Activated naive CD4-positive, alpha-beta T cell (primary cell): Measurements from ENCODE around the gene VAC14.

Experiments
- DNase-seq, 4 experiments: peaks; one replicate each; lab custom pipeline; 2025; lab: John Stamatoyannopoulos, UW

The VAC14 gene

DNA sequence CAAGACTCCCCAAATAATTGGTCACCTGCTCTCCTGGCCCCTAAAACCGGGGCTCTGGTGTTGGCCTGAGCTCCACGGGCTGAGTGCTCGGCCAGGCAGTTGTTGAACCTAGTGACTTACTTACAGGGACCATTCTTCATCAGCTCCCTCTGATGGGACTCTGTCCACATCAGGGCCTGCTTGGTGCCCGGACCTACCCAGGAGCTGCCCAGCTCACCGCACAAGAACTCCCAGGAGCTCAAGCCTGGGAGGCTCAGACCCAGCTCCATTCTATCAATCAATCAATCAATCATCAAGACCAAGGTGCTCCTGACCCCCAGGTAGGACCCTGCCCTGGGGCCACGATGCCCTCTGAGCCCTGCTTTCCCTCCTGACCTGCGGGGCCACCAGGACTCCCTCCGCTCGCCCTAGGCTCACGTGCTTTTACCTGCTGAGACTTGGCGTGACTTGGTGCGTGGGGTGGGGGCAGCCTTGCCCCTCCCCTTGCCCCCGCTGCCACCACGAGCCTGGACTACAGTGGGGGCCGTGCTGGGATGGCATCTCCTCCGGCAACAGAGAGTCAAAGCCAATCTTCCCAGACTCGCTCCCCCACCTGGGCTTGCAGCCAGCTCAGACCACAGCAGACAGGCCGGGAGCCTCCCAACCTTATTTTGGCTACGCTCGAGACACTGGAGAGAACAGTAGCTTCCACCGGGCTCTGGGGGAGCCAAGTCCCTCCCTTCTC lies 138.9 kb downstream of the VAC14 start:
- DNase-seq: no peak

DNA sequence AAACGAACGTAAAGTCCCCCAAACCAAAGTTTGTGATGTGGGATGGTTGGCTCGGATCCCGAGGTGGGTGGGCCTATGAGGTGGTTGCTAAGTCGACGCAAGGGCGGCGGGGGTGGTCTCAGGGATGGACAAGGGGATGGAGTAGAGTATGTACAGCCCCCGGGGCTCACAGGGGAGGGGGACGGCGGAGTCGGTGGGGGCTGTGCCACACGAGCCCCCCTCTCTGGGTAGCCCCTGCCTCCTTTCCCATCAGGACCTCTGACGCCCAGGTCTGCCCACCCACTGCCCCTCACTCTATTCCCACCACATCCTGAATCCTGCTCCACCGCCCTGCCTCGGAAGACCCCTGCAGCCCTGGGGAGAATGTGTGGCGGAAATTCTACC lies 139.4 kb downstream of the VAC14 start:
- no peak for DNase-seq

DNA sequence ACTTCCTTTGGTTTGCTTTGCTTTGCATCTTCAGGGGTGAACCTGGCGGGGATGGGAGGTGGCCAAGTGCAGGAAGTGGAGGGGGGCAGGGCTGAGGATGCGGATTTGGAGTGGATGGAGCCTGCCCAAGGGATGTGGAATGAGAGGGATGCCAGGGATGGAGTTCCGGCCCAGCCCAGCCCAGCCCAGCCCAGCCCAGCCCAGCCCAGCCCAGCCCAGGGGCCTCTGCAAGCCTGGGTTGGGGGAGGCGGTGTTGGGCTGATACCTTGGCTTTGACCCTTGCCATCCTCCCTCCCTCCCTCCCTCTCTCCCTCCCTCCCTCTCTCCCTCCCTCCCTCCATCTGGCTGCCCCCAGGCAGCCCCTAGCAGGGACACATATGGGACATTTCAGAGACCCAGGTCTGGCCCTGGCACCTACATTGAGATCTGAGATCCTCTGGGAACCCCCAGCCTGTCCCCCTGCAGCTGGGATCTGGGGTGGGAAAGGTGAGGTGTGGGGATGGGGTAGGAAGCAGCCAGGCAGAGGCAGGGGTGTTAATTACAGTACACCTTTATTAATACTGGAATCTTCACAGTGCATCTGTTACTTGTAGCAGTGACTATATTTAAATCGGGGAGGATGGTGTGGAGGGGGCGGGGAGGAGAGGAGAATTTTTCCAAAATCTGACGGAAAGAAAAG lies 140.1 kb downstream of the VAC14 start:
- no peak for DNase-seq

DNA sequence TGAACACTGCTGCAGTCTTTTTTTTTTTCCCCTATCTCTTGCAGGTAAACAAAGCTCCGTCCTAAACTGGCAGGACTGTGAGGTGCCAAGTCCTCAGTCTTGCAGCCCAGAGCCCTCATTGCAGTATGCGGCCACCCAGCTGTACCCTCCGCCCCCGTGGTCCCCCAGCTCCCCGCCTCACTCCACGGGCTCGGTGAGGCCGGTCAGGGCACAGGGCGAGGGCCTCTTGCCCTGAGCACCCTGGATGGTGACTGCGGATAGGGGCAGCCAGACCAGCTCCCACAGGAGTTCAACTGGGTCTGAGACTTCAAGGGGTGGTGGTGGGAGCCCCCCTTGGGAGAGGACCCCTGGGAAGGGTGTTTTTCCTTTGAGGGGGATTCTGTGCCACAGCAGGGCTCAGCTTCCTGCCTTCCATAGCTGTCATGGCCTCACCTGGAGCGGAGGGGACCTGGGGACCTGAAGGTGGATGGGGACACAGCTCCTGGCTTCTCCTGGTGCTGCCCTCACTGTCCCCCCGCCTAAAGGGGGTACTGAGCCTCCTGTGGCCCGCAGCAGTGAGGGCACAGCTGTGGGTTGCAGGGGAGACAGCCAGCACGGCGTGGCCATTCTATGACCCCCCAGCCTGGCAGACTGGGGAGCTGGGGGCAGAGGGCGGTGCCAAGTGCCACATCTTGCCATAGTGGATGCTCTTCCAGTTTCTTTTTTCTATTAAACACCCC lies 140.8 kb downstream of the VAC14 start:
- no peak for DNase-seq

DNA sequence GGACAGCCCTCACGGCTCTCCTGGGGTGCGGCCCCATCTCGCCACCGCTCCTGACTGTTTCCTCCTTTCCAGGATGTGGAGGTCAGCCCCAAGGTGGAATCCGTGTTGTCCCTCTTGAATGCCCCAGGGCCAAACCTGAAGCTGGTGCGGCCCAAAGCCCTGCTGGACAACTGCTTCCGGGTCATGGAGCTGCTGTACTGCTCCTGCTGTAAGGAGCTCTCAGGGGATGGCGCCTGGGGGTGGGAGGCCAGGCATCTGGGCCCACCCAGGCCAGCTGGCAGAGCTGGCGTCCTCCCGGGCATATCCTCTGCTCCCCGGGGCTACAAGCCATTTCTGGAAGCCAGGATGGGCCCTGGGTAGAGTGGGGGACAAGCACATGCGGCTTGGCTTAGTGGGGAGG lies 141.4 kb downstream of the VAC14 start:
- no peak for DNase-seq

GRCh38 chr16:70658921-70659320 lies 142.0 kb downstream of the VAC14 start:
- no peak for DNase-seq

DNA sequence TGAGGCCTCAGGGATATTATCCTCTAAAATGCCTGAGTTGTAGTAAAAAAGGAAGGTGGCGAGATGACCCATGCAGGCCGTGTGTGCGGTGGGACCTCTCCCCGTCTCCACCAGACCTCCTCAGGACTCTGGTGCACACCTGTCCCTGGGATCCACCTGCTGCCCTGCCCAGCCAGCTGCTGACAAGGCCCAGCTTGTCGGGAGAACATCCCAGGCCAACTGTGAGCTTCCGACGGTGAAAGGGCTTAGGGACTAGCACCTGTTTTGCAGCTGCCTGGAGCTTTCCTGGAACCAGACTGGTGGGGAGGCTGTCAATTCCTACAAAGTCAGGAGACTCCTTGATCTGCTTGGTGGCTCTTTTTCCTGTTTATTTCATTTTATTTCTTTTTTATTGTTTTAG lies 143.0 kb downstream of the VAC14 start:
- no peak for DNase-seq

DNA sequence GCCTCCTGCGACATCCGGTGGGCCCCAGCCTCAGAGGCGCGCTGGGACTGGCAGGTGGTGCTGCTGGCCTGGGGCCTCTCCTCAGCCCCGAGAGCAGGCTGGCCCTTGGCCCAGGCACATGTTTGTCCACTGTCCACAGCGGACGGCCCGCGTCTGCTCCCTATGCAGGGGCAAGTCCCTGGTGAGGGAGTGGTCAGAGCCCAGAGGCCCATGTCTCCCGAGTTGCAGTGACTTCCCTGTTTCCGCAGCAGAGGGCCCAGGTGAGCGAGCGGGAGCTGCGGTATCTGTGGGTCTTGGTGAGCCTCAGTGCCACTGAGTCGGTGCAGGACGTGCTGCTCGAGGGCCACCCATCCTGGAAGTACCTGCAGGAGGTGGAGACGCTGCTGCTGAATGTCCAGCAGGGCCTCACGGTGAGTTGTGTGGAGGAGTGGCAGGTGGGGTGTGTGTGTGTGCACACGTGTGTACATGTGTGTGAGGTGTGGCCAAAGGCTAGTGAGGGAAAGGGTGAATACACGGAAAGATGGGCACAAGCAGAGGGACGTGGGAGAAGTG lies 144.2 kb downstream of the VAC14 start:
- no peak for DNase-seq

- DNase-seq: no peak
Observed at GRCh38 chr16:70656065-70656711, 144.8 kb downstream of the VAC14 start.

DNA sequence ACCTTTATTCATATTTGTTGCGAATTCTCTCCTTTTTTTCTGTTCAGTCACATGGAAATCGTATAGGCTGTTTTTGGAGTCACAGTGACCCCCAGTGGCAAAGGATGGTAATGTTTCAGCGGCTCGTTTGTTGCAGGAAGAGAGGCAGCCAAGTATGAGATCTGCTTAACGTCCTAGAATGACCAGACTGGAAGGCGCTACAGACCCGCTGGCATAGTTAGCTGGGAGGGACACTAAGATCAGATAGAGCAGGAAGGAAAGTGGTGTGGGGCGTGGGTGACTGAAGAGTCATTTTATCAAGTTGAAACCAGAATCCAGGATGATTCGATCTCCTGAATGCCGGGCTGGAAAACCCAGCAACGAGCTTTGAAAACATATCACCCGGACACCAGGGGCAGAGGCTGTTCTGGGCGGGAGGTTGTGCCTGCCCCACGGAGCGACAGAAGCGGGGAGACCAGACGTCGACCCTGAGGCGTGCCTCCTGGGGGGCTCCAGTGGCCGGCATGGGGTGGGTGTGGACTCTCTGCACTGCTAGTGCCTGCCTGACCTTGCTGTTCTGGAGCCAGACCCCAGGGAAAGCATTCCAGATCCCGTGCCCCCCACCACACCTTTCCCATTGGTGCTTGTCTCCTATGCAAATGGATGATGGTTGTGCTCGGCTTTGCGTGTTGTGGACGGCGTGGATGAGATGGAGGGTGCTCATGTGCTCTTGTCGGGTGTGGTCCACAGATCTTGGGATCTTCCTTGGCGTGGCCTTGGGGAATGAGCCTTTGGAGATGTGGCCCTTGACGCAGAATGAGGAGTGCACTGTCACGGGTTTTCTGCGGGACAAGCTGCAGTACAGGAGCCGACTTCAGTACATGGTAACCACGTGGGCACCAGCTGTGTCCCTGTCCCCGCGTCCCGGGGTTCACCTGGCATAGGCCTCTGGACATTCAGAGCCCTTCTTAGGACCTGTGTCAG lies 146.9 kb downstream of the VAC14 start:
- peak; percentile 55 to 69 (median 61) for DNase-seq

DNA sequence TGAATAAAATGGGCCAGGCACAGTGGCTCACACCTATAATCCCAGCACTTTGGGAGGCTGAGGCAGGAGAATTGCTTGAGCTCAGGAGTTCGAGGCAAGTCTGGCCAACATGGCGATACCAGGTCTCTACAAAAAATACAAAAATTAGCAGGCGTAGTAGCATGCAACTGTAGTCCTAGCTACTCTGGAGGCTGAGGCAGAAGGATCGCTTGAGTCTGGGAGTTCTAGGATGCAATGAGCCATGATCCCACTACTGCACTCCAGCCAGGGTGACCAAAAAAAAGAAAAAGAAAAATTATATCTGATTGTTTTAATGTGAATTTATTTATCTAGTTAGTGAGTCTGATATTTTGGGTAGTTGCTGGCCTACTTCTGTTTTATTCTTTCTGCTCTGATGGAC lies 147.6 kb downstream of the VAC14 start:
- DNase-seq: no peak

- DNase-seq: no peak
Observed at GRCh38 chr16:70652322-70652721, 148.6 kb downstream of the VAC14 start.

DNA sequence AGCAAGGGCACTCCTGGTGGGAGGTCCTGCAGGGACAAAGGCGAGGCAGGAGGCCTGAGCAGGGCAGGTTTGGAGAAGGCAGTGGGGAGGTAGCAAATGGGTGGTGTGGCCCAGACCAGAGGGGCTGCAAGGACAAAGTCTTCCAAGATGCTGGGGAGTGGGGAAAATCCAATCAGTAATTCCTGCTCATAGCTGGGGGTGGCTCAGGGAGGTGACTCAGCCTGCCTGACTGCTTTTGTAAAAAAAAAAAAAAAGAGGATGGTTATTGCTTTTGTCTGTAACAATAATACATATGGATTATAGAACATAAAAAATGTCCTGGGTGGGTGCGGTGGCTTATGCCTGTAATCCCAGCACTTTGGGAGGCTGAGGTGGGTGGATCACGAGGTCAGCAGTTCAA lies 149.4 kb downstream of the VAC14 start:
- DNase-seq: no peak

- no peak for DNase-seq
Observed at GRCh38 chr16:70650216-70650615, 150.7 kb downstream of the VAC14 start.

GRCh38 chr16:70649300-70649699 lies 151.7 kb downstream of the VAC14 start:
- no peak for DNase-seq

- no peak for DNase-seq
Observed at GRCh38 chr16:70648606-70649005, 152.4 kb downstream of the VAC14 start.

- no peak for DNase-seq
Observed at GRCh38 chr16:70647441-70648359, 153.3 kb downstream of the VAC14 start.

- no peak for DNase-seq
Observed at GRCh38 chr16:70646260-70647241, 154.4 kb downstream of the VAC14 start, which contains the start of gene IL34. Gene IL34 (plus strand): TSS chr16:70646559. CDS start chr16:70646948, 389 bp downstream.
